Activated CD4-positive, alpha-beta memory T cell treated with anti-CD3 and anti-CD28 coated beads, Interleukin-2, amount 10 ng/mL, durations not matched to agents 7 days and 5 days (primary cell): ENCODE measurements around the gene NDUFB3. TPM values are rescaled to one million over a fixed set of nuclear protein-coding genes. Genes with fewer than 3 reads are reported as not detected.
"Not testable (repeated sequence)": the region's sequence is repeated elsewhere in the genome, so short reads cannot be mapped to it uniquely, and the experiment has no call there.

Experiments used
- CTCF ChIA-PET: fragments of 350-600 bp; sonication (Branson Sonifier 250); formaldehyde crosslinking; loops from one replicate; lab custom pipeline; 2021; ENCODE audit warnings: antibody characterized with exemption, inconsistent platforms; lab: Charles Lee
- POLR2A ChIA-PET: fragments of 350-600 bp; sonication (Branson Sonifier 250); formaldehyde crosslinking; loops from one replicate; lab custom pipeline; 2021; ENCODE audit warnings: antibody characterized with exemption; lab: Charles Lee
- DNase-seq: peaks from one replicate; pipeline ENCODE4 v3.0.0-alpha.2; 2020
- H3K27ac Mint-ChIP-seq: one replicate; pipeline ENCODE4 v1.8.0; 2021; ENCODE audit warnings: mild to moderate bottlenecking, mixed read lengths
- H3K27me3 Mint-ChIP-seq: one replicate; pipeline ENCODE4 v1.8.0; 2021; ENCODE audit warnings: mixed read lengths
- H3K36me3 Mint-ChIP-seq: one replicate; pipeline ENCODE4 v1.8.0; 2021; ENCODE audit warnings: low read depth, mixed read lengths
- H3K4me1 Mint-ChIP-seq: one replicate; pipeline ENCODE4 v1.8.0; 2021; ENCODE audit warnings: mixed read lengths
- H3K4me3 Mint-ChIP-seq: one replicate; pipeline ENCODE4 v1.8.0; 2021; ENCODE audit warnings: mild to moderate bottlenecking, mixed read lengths
- H3K9me3 Mint-ChIP-seq: one replicate; pipeline ENCODE4 v1.8.0; 2021; ENCODE audit warnings: mixed read lengths
- total RNA-seq, 2 experiments: library from RNA; stranded (reverse); gene quantifications; one replicate each; pipeline ENCODE4 v1.2.3, GENCODE V29; 2021

The NDUFB3 gene
- total RNA-seq = 100 to 1,000 TPM; 133 to 135 TPM

- DNase-seq = peak; percentile 95
- CTCF ChIA-PET = interaction anchor here (0.6 to 6.5 kb wide), 11 partner anchors 30 to 167 kb away, joined by 3 to 112 read pairs (median 4); partner anchors contain the start of genes CFLAR and ORC2
- Mint-ChIP-seq H3K9me3 (no peaks in the 10 kb centered on the region), H3K4me1 (peaks cover 57% of the 10 kb centered on the region), H3K27ac (peak within 1 kb of the TSS; percentile 88), H3K4me3 (peak within 1 kb of the TSS; percentile 96), H3K27me3 (no peaks in the 10 kb centered on the region), H3K36me3 (peaks cover 3% of the 10 kb centered on the region)
- POLR2A ChIA-PET = interaction anchor here (0.6 to 6.1 kb wide), 23 partner anchors 9 to 359 kb away, joined by 3 to 105 read pairs (median 4); partner anchors contain the start of genes CASP10, CFLAR, CLK1 and NIF3L1
Measured at GRCh38 chr2:201071479-201072200, at the start of gene NDUFB3, which contains the start of gene HYCC2. TSS of gene NDUFB3 (plus strand) at chr2:201072001. CDS start at chr2:201078883, 6,882 bp downstream. TSS of gene HYCC2 (minus strand) at chr2:201071671. CDS start at chr2:201024009, 47,662 bp downstream.

- no peak overlapping the region for H3K27ac Mint-ChIP-seq
- POLR2A ChIA-PET = interaction anchor here (0.7 kb wide), 1 partner anchor 354 kb away, joined by 4 read pairs; no protein-coding TSS in a partner anchor
- peaks cover 27% of the 10 kb centered on the region for H3K4me1 Mint-ChIP-seq
- CTCF ChIA-PET = interaction anchor here (1.6 kb wide), 1 partner anchor 43 kb away, joined by 3 read pairs; no protein-coding TSS in a partner anchor
- no peaks in the 10 kb centered on the region for H3K27me3 Mint-ChIP-seq
- no peak for DNase-seq
- H3K36me3 Mint-ChIP-seq = peaks cover 44% of the 10 kb centered on the region
- H3K4me3 Mint-ChIP-seq = no peak overlapping the region
- H3K9me3 Mint-ChIP-seq = peaks cover 10% of the 10 kb centered on the region
Measured at GRCh38 chr2:201024518-201024917, 47.3 kb upstream of the NDUFB3 start.

DNA sequence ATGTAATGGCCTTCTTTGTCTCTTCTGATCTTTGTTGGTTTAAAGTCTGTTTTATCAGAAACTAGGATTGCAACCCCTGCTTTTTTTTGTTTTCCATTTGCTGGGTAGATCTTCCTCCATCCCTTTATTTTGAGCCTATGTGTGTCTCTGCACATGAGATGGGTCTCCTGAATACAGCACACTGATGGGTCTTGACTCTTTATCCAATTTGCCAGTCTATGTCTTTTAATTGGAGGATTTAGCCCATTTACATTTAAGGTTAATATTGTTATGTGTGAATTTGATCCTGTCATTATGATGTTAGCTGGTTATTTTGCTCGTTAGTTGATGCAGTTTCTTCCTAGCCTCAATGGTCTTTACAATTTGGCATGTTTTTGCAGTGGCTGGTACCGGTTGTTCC, 37.4 kb upstream of the NDUFB3 start:
- peaks cover 17% of the 10 kb centered on the region for H3K9me3 Mint-ChIP-seq
- CTCF ChIA-PET, POLR2A ChIA-PET, H3K4me1 Mint-ChIP-seq, H3K27ac Mint-ChIP-seq, H3K27me3 Mint-ChIP-seq, DNase-seq, H3K4me3 Mint-ChIP-seq: not testable (repeated sequence)
- H3K36me3 Mint-ChIP-seq = peaks cover 44% of the 10 kb centered on the region

- H3K27ac Mint-ChIP-seq, H3K4me1 Mint-ChIP-seq, POLR2A ChIA-PET, H3K27me3 Mint-ChIP-seq, DNase-seq, H3K4me3 Mint-ChIP-seq: not testable (repeated sequence)
- Mint-ChIP-seq H3K36me3 (peaks cover 54% of the 10 kb centered on the region), H3K9me3 (peaks cover 13% of the 10 kb centered on the region)
- CTCF ChIA-PET = interaction anchor here (0.5 kb wide), 1 partner anchor 31 kb away, joined by 4 read pairs; no protein-coding TSS in a partner anchor
Measured at GRCh38 chr2:201038361-201038760, 33.4 kb upstream of the NDUFB3 start.

- Mint-ChIP-seq H3K27me3 (no peaks in the 10 kb centered on the region), H3K36me3 (peaks cover 55% of the 10 kb centered on the region), H3K4me1 (peaks cover 3% of the 10 kb centered on the region), H3K9me3 (peaks cover 13% of the 10 kb centered on the region), H3K4me3 (no peak overlapping the region), H3K27ac (no peak overlapping the region)
- DNase-seq = no peak
- ChIA-PET POLR2A (no interaction called here), CTCF (interaction anchor here (0.5 kb wide), 1 partner anchor 30 kb away, joined by 4 read pairs; no protein-coding TSS in a partner anchor)
Measured at GRCh38 chr2:201038855-201039254, 32.9 kb upstream of the NDUFB3 start.

- no peaks in the 10 kb centered on the region for H3K27me3 Mint-ChIP-seq
- H3K27ac Mint-ChIP-seq = no peak overlapping the region
- DNase-seq = no peak
- ChIA-PET POLR2A (no interaction called here), CTCF (interaction anchor here (1.1 kb wide), 1 partner anchor 78 kb away, joined by 3 read pairs; no protein-coding TSS in a partner anchor)
- H3K4me3 Mint-ChIP-seq = no peak overlapping the region
- peaks cover 3% of the 10 kb centered on the region for H3K4me1 Mint-ChIP-seq
- H3K9me3 Mint-ChIP-seq = peaks cover 10% of the 10 kb centered on the region
- peaks cover 51% of the 10 kb centered on the region for H3K36me3 Mint-ChIP-seq
Measured at GRCh38 chr2:201040867-201041628, 30.8 kb upstream of the NDUFB3 start.

GRCh38 chr2:201042451-201042850, 29.4 kb upstream of the NDUFB3 start:
- CTCF ChIA-PET, H3K27me3 Mint-ChIP-seq, H3K4me1 Mint-ChIP-seq, H3K4me3 Mint-ChIP-seq, POLR2A ChIA-PET, H3K27ac Mint-ChIP-seq, DNase-seq: not testable (repeated sequence)
- peaks cover 14% of the 10 kb centered on the region for H3K9me3 Mint-ChIP-seq
- peaks cover 57% of the 10 kb centered on the region for H3K36me3 Mint-ChIP-seq

- Mint-ChIP-seq H3K36me3 (peaks cover 59% of the 10 kb centered on the region), H3K9me3 (peaks cover 18% of the 10 kb centered on the region)
- POLR2A ChIA-PET, H3K27me3 Mint-ChIP-seq, H3K4me3 Mint-ChIP-seq, H3K27ac Mint-ChIP-seq, H3K4me1 Mint-ChIP-seq, DNase-seq: not testable (repeated sequence)
- CTCF ChIA-PET = interaction anchor here (0.6 kb wide), 1 partner anchor 1222 kb away, joined by 3 read pairs; no protein-coding TSS in a partner anchor
Measured at GRCh38 chr2:201043050-201043449, 28.8 kb upstream of the NDUFB3 start.

GRCh38 chr2:201046881-201047280, 24.9 kb upstream of the NDUFB3 start:
- H3K27ac Mint-ChIP-seq = no peak overlapping the region
- peaks cover 51% of the 10 kb centered on the region for H3K36me3 Mint-ChIP-seq
- H3K27me3 Mint-ChIP-seq = no peaks in the 10 kb centered on the region
- H3K4me1 Mint-ChIP-seq = peaks cover 1% of the 10 kb centered on the region
- POLR2A ChIA-PET = no interaction called here
- H3K4me3 Mint-ChIP-seq = no peak overlapping the region
- no peak for DNase-seq
- H3K9me3 Mint-ChIP-seq = peaks cover 9% of the 10 kb centered on the region
- CTCF ChIA-PET = no interaction called here

DNA sequence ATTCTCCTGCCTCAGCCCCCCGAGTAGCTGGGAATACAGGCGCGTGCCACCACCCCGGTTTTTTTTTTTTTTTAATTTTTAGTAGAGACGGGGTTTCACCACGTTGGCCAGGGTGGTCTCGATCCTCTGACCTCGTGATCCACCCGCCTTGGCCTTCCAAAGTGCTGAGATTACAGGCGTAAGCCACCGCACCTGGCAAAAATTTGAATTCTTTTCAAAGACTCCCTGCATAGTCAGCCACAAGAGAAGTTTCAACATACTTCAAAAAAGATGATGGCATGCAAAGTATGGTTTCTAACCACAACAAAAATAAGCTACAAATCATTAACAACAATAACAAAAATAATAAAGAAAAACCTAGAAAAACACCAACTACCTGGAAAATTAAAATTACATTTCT, 22.3 kb upstream of the NDUFB3 start:
- no peak for DNase-seq
- Mint-ChIP-seq H3K27ac (no peak overlapping the region), H3K9me3 (peaks cover 9% of the 10 kb centered on the region), H3K27me3 (no peaks in the 10 kb centered on the region), H3K4me1 (peaks cover 6% of the 10 kb centered on the region), H3K36me3 (peaks cover 44% of the 10 kb centered on the region), H3K4me3 (no peak overlapping the region)
- POLR2A ChIA-PET = no interaction called here
- CTCF ChIA-PET = interaction anchor here (0.7 kb wide), 1 partner anchor 27 kb away, joined by 3 read pairs; no protein-coding TSS in a partner anchor

- CTCF ChIA-PET = interaction anchor here (0.5 to 1.4 kb wide), 3 partner anchors 101 to 208 kb away, joined by 3 read pairs; no protein-coding TSS in a partner anchor
- DNase-seq = no peak
- Mint-ChIP-seq H3K9me3 (no peaks in the 10 kb centered on the region), H3K4me3 (no peak overlapping the region), H3K27ac (no peak overlapping the region), H3K4me1 (peaks cover 9% of the 10 kb centered on the region), H3K36me3 (peaks cover 25% of the 10 kb centered on the region), H3K27me3 (no peaks in the 10 kb centered on the region)
- POLR2A ChIA-PET = interaction anchor here (1.2 to 1.4 kb wide), 3 partner anchors 11 to 95 kb away, joined by 3 to 8 read pairs (median 4); partner anchors contain the start of gene NDUFB3
Measured at GRCh38 chr2:201057087-201057521, 14.7 kb upstream of the NDUFB3 start.

GRCh38 chr2:201057715-201058248, 14.0 kb upstream of the NDUFB3 start:
- Mint-ChIP-seq H3K36me3 (peaks cover 23% of the 10 kb centered on the region), H3K4me1 (peaks cover 6% of the 10 kb centered on the region), H3K27me3 (no peaks in the 10 kb centered on the region), H3K9me3 (no peaks in the 10 kb centered on the region), H3K4me3 (no peak overlapping the region), H3K27ac (no peak overlapping the region)
- CTCF ChIA-PET = interaction anchor here (0.5 kb wide), 1 partner anchor 209 kb away, joined by 3 read pairs; no protein-coding TSS in a partner anchor
- POLR2A ChIA-PET = interaction anchor here (1.2 to 1.5 kb wide), 3 partner anchors 11 to 168 kb away, joined by 3 to 8 read pairs (median 4); partner anchors contain the start of genes NDUFB3 and NIF3L1
- DNase-seq = no peak
